ENCODE data around the gene TMEM240.
A peak's percentile ranks its signal among the peaks of the same experiment; 100 is the strongest.

TMEM240 gene

DNA sequence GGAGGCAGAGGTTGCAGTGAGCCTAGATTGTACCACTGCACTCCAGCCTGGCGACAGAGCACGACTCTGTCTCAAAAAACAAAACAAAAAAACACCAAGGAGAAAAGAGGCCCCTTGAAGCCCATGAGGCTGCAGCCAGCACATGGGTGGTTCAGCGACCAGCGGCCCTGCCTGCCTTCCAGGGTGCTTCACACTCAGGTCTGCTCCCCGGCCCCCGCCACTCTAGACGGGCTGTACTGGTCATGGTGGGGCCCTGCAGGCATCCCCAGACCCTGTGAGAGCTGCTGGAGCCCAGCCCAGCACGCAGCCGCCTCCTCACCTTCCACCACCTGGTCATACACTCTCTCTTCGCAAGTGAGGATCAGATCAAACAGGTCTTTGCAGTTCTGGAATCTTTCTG is 4.1 kb upstream of the TMEM240 start:
- Histone ChIP-seq H3K27ac (no peak overlapping the region), H3K4me3 (no peak overlapping the region)
- TF ChIP-seq CTCF (IDR thresholded peaks at IDR 0.05), result no peak
- no peak for DNase-seq (ENCODE audit: low spot score)

GRCh38 chr1:1543706-1544099 is 3.3 kb upstream of the TMEM240 start:
- DNase-seq (ENCODE audit: low spot score), result no peak
- Histone ChIP-seq H3K4me3 (no peak overlapping the region), H3K27ac (no peak overlapping the region)
- TF ChIP-seq CTCF (IDR thresholded peaks at IDR 0.05), result no peak

DNA sequence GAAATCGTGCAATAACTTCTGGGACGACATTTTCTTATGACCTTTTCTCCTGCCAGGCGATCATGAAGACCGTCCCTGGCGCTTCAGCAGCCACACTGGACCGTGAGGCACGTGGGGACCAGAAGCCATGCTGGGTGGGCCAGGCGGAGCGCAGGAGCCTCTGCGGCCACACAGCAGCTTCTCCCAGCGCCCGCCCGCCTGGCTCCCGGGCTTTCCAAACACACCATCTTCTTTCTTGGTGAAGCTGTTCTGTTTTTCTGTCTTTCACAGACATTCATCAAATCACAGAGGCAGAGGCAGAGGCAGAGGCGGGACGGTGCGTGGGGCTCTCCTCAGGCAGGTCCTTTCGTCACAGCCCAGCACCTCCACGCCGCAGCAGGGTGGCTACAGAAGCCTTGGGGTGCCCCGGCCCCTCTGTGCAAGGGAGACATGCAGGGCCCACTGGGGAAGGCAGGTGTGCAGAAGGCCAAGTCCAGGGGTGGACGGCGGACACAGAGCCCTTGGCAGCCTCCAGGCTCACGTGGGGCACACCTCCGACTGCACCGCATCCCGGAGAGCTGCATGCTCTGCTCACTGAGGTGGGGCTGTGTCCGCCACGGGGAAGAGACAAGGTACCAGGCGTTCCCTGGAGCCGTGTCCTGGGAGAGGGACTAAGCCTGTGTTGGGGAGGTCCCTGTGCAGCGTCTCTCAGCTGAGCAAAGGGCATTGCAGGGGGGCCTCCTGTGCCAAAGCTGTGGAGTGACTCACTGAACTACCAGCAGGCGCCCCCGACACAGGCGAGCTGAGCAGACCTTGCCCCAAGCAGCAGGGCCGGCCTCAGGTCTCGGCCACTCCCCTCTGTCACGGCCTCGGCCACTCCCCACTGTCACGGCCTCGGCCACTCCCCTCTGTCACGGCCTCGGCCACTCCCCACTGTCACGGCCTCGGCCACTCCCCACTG is 2.6 kb upstream of the TMEM240 start:
- no peak overlapping the region for H3K4me3 ChIP-seq
- TF ChIP-seq CTCF (IDR thresholded peaks at IDR 0.05), result no peak
- H3K27ac ChIP-seq, result no peak overlapping the region
- no peak for DNase-seq (ENCODE audit: low spot score)

- no peak for DNase-seq (ENCODE audit: low spot score)
- Histone ChIP-seq H3K4me3 (no peak overlapping the region), H3K27ac (no peak overlapping the region)
- TF ChIP-seq CTCF (IDR thresholded peaks at IDR 0.05), result no peak
These were observed 1.7 kb upstream of the TMEM240 start for GRCh38 chr1:1541956-1542765.

DNA sequence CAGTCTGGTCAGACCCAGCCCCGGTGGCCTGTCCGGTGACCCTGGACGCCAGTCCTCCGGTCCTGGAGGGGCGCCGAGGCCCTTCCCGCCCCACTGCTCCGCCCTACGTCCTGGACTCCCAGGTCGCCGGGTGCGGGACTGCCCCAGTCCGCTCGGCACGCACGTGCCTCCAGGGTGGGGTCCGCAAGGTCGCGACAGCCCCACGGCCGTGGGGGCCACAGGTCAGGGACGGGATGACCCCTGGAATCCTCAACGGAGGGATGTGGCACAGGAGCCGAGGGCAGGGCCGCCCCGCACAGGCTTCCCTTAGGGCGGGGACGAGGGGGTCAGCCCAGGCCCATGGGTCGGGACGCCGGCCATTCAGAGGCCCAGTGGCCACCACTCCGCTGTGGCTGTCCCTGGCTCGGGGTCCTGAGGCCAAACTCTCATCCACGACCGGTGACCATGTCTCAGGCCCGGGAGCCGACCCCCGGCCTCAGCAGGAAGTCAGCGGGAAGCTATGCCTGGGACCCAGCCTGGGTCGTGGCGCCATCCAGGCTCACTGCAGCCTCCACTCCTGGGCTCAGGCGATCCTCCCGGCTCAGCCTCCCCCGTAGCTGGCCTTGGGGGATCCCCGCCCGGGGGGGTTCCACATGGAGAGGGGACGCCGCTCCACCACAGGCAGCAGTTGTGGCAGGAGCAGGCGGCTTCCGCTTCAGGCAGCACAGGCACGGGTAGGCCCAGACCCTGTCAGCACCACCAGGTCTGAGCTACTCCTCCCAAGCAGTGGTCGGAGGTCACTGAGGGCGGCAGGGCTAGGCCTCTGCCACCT is 599 bp upstream of the TMEM240 start:
- H3K27ac ChIP-seq, result peak overlapping the region; percentile 45 to 83
- H3K4me3 ChIP-seq, result peak overlapping the region; percentile 91
- no peak for TF ChIP-seq CTCF (IDR thresholded peaks at IDR 0.05)
- no peak for DNase-seq (ENCODE audit: low spot score)

- no peak for TF ChIP-seq CTCF (IDR thresholded peaks at IDR 0.05)
- Histone ChIP-seq H3K27ac (peak overlapping the region; percentile 45 to 83), H3K4me3 (peak overlapping the region; percentile 91)
- DNase-seq (ENCODE audit: low spot score), result no peak
These were observed 924 bp downstream of the TMEM240 start for GRCh38 chr1:1539310-1540089.

Measured in coronary artery (tissue), 2 donors.